ENCODE results near the gene ANXA5.

ANXA5 gene

GRCh38 chr4:121711263-121712000 is 14.7 kb upstream of the ANXA5 start:
- no peak for DNase-seq

- no peak for DNase-seq
Measured at GRCh38 chr4:121709766-121710405, 13.1 kb upstream of the ANXA5 start.

- DNase-seq = no peak
Measured at GRCh38 chr4:121707344-121707743, 10.6 kb upstream of the ANXA5 start.

GRCh38 chr4:121706595-121707021 is 9.8 kb upstream of the ANXA5 start:
- peak; percentile 58 for DNase-seq

GRCh38 chr4:121705521-121705920 is 8.7 kb upstream of the ANXA5 start:
- DNase-seq = no peak

- DNase-seq = no peak
Measured at GRCh38 chr4:121702136-121702535, 5.4 kb upstream of the ANXA5 start.

GRCh38 chr4:121701263-121701662 is 4.5 kb upstream of the ANXA5 start:
- DNase-seq = no peak

- no peak for DNase-seq
Measured at GRCh38 chr4:121698236-121698671, 1.5 kb upstream of the ANXA5 start.

- peak; percentile 25 for DNase-seq
Measured at GRCh38 chr4:121697564-121697963, 784 bp upstream of the ANXA5 start.

- DNase-seq = peak; percentile 70
Measured at GRCh38 chr4:121696170-121696580, 605 bp downstream of the ANXA5 start.

GRCh38 chr4:121693886-121694285 is 2.9 kb downstream of the ANXA5 start:
- no peak for DNase-seq

- DNase-seq = no peak
Measured at GRCh38 chr4:121693450-121693849, 3.3 kb downstream of the ANXA5 start.

- no peak for DNase-seq
Measured at GRCh38 chr4:121692261-121692660, 4.5 kb downstream of the ANXA5 start.

GRCh38 chr4:121690001-121690400 is 6.8 kb downstream of the ANXA5 start:
- no peak for DNase-seq

GRCh38 chr4:121688701-121689100 is 8.1 kb downstream of the ANXA5 start:
- DNase-seq = no peak

- no peak for DNase-seq
Measured at GRCh38 chr4:121688261-121688660, 8.5 kb downstream of the ANXA5 start.

GRCh38 chr4:121686255-121686654 is 10.5 kb downstream of the ANXA5 start:
- no peak for DNase-seq

- no peak for DNase-seq
Measured at GRCh38 chr4:121685257-121685656, 11.5 kb downstream of the ANXA5 start.

GRCh38 chr4:121684561-121684960 is 12.2 kb downstream of the ANXA5 start:
- no peak for DNase-seq

GRCh38 chr4:121684016-121684415 is 12.8 kb downstream of the ANXA5 start:
- DNase-seq = no peak

GRCh38 chr4:121680571-121680970 is 16.2 kb downstream of the ANXA5 start:
- DNase-seq = no peak

- no peak for DNase-seq
Measured at GRCh38 chr4:121679951-121680350, 16.8 kb downstream of the ANXA5 start.

GRCh38 chr4:121679267-121679666 is 17.5 kb downstream of the ANXA5 start:
- no peak for DNase-seq

GRCh38 chr4:121677524-121677923 is 19.3 kb downstream of the ANXA5 start:
- DNase-seq = no peak

All from CD4-positive, alpha-beta T cell treated with Interleukin-21 for 1 hour (primary cell).